ENCODE data around the gene ARHGAP25.
A peak's percentile ranks its signal among the peaks of the same experiment; 100 is the strongest.

DNA sequence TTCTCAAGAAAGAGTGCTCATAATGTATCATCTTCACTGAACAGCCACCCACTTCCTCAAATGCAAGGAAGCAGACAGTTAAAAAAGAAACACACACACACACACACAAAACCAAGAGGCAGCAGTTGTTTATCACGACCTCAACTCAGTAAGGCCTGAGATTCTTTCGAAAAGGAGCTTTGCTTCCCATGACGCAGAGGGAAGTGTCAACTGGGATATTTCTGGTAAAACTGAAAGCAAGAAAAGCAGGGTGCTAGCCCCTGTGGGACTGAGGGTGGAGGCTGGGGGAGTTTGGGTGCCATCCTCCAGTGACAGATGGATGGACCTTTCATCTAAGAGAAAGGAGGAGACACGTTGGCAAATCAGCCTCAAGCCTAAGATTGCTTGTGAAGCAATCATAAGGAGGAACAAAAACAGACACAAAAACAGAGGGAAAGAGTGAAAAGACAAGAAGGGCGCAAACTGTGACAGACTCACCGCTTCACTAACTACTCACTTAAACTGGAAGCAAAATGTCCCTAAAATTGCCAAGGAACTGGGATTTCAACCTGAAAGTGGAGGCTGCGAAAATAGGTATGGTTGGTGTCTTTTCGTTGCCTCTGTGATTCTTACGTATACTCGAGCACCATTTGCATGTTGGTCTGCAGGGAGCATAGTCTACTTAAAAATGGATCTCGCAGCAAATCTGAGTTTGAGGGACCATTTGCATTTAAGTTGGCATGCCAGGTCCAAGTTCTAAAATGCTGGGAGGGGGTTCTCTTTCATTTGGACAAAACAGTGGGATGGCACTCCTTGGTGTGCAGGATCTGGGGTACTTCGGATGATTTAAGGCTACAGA, at the start of gene ARHGAP25:
- TF ChIP-seq, protein P1, sequence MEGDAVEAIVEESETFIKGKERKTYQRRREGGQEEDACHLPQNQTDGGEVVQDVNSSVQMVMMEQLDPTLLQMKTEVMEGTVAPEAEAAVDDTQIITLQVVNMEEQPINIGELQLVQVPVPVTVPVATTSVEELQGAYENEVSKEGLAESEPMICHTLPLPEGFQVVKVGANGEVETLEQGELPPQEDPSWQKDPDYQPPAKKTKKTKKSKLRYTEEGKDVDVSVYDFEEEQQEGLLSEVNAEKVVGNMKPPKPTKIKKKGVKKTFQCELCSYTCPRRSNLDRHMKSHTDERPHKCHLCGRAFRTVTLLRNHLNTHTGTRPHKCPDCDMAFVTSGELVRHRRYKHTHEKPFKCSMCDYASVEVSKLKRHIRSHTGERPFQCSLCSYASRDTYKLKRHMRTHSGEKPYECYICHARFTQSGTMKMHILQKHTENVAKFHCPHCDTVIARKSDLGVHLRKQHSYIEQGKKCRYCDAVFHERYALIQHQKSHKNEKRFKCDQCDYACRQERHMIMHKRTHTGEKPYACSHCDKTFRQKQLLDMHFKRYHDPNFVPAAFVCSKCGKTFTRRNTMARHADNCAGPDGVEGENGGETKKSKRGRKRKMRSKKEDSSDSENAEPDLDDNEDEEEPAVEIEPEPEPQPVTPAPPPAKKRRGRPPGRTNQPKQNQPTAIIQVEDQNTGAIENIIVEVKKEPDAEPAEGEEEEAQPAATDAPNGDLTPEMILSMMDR (IDR thresholded peaks at IDR 0.05): no peak
- peak; percentile 36 to 46 for TF ChIP-seq POLR2A (IDR thresholded peaks at IDR 0.05)
